Measurements from ENCODE around the gene AP1M1.
"Not testable (repeated sequence)": the region's sequence is repeated elsewhere in the genome, so short reads cannot be mapped to it uniquely, and the experiment has no call there.

Gene AP1M1

DNA sequence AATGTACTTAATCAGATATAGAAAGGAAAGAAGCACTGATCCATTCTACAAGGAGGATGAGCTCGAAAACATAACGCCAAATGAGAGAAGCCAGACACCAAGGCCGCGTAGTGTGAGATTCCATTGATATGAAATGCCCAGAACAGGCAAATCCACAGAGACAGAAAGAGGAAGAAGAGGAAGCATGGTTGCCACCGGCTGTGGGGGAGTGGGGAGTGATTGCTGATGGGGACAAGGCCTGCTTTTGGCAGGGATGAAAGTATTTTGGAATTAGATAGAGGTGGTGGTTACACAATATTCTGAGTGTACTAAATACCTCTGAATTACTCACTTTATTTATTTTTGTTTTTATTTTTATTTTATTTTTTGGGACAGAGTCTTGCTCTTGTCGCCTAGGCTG, 76.7 kb downstream of the AP1M1 start:
- no peak for TF ChIP-seq CTCF (IDR thresholded peaks at IDR 0.05; ENCODE audit: borderline replicate concordance, insufficient read depth, low read depth, low read length)

DNA sequence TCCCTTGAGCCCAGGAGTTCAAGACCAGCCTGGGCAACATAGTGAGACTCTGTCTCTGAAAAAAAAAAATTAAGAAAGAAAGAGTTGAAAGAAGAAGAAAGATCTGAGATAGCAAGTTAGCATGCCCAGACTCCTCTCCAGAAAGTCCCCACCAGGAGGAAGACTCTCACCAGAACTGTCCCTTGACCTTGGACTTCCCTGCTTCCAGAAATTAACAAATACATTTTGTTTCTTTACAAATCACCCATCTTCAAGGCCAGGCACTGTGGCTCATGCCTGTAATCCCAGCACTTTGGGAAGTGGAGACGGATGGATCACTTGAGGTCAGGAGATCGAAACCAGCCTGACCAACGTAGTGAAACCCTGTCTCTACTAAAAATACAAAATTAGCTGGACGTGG, 82.6 kb downstream of the AP1M1 start:
- TF ChIP-seq CTCF (IDR thresholded peaks at IDR 0.05; ENCODE audit: borderline replicate concordance, insufficient read depth, low read depth, low read length): no peak
- no peak overlapping the region for H3K4me3 ChIP-seq (ENCODE audit: low read depth, low read length)

More for the DNA sequence above, 76.7 kb downstream of the AP1M1 start:
- H3K4me3 ChIP-seq (ENCODE audit: low read depth, low read length): no peak overlapping the region

GRCh38 chr19:16281743-16282142, 84.0 kb downstream of the AP1M1 start:
- no peak for TF ChIP-seq CTCF (IDR thresholded peaks at IDR 0.05; ENCODE audit: borderline replicate concordance, insufficient read depth, low read depth, low read length)
- no peak overlapping the region for H3K4me3 ChIP-seq (ENCODE audit: low read depth, low read length)

- peak overlapping the region; percentile 29 for H3K4me3 ChIP-seq (ENCODE audit: low read depth, low read length)
Observed at GRCh38 chr19:16283210-16284061, 85.7 kb downstream of the AP1M1 start.

GRCh38 chr19:16284505-16284904, 86.8 kb downstream of the AP1M1 start:
- no peak for TF ChIP-seq CTCF (IDR thresholded peaks at IDR 0.05; ENCODE audit: borderline replicate concordance, insufficient read depth, low read depth, low read length)
- no peak overlapping the region for H3K4me3 ChIP-seq (ENCODE audit: low read depth, low read length)

More at GRCh38 chr19:16283210-16284061, 85.7 kb downstream of the AP1M1 start:
- TF ChIP-seq CTCF (IDR thresholded peaks at IDR 0.05; ENCODE audit: borderline replicate concordance, insufficient read depth, low read depth, low read length): no peak

DNA sequence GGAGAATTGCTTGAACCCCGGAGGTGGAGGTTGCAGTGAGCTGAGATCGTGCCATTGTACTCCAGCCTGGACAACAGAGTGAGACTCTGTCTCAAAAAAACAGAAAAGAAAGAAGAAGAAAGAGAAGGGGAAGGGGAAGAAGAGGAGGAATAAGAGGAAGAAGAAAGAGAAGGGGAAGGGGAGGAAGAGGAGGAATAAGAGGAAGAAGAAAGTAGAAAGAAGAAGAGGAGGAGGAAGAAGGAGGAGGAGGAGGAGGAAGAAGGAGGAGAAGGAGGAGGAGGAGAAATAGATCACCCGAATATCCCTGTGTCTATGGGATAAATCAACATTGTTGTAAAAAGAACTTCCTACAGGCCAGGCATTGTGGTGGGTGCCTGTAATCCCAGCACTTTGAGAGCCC, 87.4 kb downstream of the AP1M1 start:
- H3K4me3 ChIP-seq (ENCODE audit: low read depth, low read length): not testable (repeated sequence)

DNA sequence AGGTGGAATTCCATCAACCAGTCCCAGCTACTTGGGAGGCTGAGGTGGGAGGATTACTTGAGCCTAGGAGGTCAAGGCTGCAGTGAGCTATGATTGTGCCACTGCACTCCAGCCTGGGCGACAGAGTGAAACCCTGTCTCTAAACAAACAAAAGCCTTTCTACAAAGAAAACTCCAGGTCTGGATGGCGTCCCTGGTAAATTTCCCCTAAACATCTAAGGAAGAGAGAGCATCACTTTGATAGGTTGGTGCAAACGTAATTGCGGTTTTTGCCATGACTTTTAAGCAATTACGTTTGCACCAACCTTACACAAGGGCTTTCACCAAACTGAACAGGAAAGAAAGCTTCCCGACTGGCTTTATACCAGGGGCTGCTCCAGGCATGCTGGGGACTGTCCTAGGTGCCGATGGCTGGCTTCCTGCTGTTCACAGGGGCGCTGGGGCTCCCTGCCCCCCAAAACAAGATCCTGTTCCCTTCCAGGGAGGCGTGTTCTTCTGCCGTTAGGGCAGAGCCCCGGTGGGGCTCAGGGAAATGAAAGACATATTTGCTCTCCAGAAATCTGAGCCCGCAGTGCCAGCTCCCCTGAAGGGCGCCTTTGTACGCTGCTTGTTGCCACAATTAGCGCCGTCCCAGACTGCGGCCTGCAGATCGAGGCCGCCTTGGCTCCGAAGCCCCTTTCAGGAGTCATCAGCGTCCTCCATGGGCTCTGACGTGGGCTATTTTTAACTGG, 88.2 kb downstream of the AP1M1 start:
- no peak overlapping the region for H3K4me3 ChIP-seq (ENCODE audit: low read depth, low read length)
- TF ChIP-seq CTCF (IDR thresholded peaks at IDR 0.05; ENCODE audit: borderline replicate concordance, insufficient read depth, low read depth, low read length): no peak

Measured in GM12875 (cell line).